ENCODE results near the gene NDST1. TPM values are rescaled to one million over a fixed set of nuclear protein-coding genes. Genes with fewer than 3 reads are reported as not detected.

The NDST1 gene
- total RNA-seq, 1 experiment from 2014 or later, result 69.9 TPM

DNA sequence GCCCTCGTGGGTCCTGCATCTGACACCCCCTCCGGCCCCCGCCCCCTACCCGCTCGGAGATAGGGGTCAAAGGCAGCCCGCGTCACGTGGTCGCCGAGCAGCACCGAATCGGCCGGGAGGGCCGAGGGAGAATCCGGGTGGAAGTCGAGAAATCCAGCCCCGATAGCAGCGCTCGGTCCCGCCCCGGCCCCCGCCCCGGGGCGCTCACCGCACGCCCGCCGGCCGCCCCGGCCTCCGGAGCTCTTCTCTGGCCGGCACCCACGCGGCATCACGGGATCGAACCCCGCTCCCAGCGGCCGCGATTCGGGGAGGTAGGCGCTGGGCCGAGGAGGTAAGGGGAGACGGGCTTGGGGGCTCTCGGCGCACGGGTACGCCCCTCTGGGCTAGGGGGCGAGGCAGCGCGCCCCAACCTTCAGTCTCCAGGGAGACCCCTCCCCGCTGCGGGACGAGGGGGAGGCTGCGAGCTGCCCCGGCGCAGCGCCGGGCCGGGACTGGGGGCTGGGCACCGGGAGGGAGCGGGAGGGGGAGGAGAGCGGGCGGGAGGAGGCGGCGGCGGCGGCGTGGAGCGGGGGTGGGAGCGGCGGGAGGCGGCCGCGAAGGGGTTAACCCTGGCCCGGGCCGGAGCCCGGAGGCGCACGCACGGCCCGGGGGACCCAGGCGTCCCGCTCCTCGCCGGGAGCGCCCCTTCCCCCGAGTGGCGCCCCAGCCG is 22.1 kb upstream of the NDST1 start (continued):
- TF ChIP-seq, protein P1, sequence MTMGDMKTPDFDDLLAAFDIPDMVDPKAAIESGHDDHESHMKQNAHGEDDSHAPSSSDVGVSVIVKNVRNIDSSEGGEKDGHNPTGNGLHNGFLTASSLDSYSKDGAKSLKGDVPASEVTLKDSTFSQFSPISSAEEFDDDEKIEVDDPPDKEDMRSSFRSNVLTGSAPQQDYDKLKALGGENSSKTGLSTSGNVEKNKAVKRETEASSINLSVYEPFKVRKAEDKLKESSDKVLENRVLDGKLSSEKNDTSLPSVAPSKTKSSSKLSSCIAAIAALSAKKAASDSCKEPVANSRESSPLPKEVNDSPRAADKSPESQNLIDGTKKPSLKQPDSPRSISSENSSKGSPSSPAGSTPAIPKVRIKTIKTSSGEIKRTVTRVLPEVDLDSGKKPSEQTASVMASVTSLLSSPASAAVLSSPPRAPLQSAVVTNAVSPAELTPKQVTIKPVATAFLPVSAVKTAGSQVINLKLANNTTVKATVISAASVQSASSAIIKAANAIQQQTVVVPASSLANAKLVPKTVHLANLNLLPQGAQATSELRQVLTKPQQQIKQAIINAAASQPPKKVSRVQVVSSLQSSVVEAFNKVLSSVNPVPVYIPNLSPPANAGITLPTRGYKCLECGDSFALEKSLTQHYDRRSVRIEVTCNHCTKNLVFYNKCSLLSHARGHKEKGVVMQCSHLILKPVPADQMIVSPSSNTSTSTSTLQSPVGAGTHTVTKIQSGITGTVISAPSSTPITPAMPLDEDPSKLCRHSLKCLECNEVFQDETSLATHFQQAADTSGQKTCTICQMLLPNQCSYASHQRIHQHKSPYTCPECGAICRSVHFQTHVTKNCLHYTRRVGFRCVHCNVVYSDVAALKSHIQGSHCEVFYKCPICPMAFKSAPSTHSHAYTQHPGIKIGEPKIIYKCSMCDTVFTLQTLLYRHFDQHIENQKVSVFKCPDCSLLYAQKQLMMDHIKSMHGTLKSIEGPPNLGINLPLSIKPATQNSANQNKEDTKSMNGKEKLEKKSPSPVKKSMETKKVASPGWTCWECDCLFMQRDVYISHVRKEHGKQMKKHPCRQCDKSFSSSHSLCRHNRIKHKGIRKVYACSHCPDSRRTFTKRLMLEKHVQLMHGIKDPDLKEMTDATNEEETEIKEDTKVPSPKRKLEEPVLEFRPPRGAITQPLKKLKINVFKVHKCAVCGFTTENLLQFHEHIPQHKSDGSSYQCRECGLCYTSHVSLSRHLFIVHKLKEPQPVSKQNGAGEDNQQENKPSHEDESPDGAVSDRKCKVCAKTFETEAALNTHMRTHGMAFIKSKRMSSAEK (CRISPR knock-in tag; IDR thresholded peaks at IDR 0.05; ENCODE audit: borderline replicate concordance), result no peak
- TF ChIP-seq GTF2I (CRISPR knock-in tag; conservative IDR thresholded peaks at IDR 0.05), result no peak
- TF ChIP-seq, protein P2, sequence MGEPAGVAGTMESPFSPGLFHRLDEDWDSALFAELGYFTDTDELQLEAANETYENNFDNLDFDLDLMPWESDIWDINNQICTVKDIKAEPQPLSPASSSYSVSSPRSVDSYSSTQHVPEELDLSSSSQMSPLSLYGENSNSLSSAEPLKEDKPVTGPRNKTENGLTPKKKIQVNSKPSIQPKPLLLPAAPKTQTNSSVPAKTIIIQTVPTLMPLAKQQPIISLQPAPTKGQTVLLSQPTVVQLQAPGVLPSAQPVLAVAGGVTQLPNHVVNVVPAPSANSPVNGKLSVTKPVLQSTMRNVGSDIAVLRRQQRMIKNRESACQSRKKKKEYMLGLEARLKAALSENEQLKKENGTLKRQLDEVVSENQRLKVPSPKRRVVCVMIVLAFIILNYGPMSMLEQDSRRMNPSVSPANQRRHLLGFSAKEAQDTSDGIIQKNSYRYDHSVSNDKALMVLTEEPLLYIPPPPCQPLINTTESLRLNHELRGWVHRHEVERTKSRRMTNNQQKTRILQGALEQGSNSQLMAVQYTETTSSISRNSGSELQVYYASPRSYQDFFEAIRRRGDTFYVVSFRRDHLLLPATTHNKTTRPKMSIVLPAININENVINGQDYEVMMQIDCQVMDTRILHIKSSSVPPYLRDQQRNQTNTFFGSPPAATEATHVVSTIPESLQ (CRISPR knock-in tag; IDR thresholded peaks at IDR 0.05), result no peak
- TF ChIP-seq, protein P3, sequence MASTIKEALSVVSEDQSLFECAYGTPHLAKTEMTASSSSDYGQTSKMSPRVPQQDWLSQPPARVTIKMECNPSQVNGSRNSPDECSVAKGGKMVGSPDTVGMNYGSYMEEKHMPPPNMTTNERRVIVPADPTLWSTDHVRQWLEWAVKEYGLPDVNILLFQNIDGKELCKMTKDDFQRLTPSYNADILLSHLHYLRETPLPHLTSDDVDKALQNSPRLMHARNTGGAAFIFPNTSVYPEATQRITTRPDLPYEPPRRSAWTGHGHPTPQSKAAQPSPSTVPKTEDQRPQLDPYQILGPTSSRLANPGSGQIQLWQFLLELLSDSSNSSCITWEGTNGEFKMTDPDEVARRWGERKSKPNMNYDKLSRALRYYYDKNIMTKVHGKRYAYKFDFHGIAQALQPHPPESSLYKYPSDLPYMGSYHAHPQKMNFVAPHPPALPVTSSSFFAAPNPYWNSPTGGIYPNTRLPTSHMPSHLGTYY (CRISPR knock-in tag; IDR thresholded peaks at IDR 0.05), result no peak
- TF ChIP-seq, protein P4, sequence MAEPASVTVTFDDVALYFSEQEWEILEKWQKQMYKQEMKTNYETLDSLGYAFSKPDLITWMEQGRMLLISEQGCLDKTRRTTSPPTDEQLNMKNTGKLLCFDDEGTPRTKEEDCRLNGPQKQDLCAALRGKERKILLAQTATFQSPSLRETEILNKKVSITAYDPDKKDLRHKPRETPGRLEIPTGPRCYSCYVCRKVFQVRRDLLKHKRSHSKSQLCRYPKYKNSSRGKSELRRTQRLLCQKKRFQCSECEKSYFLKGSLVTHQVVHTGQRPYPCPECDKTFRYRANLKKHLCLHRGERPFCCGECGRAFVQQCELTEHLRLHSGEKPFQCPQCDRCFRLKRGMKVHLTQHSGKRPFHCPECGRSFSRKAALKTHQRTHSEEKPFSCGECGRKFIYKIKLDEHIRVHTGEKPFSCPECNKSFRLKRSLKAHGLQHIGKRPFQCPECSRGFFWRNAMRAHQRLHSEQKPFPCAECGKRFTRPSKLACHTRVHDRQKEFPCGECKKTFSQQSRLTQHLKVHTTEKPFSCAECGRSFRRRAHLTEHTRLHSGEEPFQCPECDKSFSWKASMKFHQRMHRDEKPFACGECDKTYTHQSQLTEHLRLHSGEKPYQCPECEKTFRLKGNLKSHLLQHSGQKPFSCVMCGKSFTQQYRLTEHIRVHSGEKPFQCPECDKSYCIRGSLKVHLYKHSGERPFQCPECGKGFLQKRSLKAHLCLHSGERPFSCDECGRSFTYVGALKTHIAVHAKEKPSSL (CRISPR knock-in tag; conservative IDR thresholded peaks at IDR 0.05), result no peak
- no peak for TF ChIP-seq RELA (CRISPR knock-in tag; IDR thresholded peaks at IDR 0.05; ENCODE audit: borderline replicate concordance)
- no peak for TF ChIP-seq CBFB (CRISPR knock-in tag; IDR thresholded peaks at IDR 0.05; ENCODE audit: low read depth)
- TF ChIP-seq RORB (CRISPR knock-in tag; IDR thresholded peaks at IDR 0.05), result no peak
- TF ChIP-seq, protein P5, sequence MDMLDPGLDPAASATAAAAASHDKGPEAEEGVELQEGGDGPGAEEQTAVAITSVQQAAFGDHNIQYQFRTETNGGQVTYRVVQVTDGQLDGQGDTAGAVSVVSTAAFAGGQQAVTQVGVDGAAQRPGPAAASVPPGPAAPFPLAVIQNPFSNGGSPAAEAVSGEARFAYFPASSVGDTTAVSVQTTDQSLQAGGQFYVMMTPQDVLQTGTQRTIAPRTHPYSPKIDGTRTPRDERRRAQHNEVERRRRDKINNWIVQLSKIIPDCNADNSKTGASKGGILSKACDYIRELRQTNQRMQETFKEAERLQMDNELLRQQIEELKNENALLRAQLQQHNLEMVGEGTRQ (CRISPR knock-in tag; IDR thresholded peaks at IDR 0.05), result peak; percentile 94
- TF ChIP-seq, protein P6, sequence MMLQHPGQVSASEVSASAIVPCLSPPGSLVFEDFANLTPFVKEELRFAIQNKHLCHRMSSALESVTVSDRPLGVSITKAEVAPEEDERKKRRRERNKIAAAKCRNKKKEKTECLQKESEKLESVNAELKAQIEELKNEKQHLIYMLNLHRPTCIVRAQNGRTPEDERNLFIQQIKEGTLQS (CRISPR knock-in tag; conservative IDR thresholded peaks at IDR 0.05), result no peak
- TF ChIP-seq ZNF232 (CRISPR knock-in tag; IDR thresholded peaks at IDR 0.05), result no peak; the same call in 1 of the 2 replicates
- TF ChIP-seq SMAD4 (CRISPR knock-in tag; IDR thresholded peaks at IDR 0.05), result no peak
- TF ChIP-seq, protein P7, sequence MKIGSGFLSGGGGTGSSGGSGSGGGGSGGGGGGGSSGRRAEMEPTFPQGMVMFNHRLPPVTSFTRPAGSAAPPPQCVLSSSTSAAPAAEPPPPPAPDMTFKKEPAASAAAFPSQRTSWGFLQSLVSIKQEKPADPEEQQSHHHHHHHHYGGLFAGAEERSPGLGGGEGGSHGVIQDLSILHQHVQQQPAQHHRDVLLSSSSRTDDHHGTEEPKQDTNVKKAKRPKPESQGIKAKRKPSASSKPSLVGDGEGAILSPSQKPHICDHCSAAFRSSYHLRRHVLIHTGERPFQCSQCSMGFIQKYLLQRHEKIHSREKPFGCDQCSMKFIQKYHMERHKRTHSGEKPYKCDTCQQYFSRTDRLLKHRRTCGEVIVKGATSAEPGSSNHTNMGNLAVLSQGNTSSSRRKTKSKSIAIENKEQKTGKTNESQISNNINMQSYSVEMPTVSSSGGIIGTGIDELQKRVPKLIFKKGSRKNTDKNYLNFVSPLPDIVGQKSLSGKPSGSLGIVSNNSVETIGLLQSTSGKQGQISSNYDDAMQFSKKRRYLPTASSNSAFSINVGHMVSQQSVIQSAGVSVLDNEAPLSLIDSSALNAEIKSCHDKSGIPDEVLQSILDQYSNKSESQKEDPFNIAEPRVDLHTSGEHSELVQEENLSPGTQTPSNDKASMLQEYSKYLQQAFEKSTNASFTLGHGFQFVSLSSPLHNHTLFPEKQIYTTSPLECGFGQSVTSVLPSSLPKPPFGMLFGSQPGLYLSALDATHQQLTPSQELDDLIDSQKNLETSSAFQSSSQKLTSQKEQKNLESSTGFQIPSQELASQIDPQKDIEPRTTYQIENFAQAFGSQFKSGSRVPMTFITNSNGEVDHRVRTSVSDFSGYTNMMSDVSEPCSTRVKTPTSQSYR (CRISPR knock-in tag; IDR thresholded peaks at IDR 0.05), result no peak
- no peak for TF ChIP-seq CREM (CRISPR knock-in tag; IDR thresholded peaks at IDR 0.05)
- TF ChIP-seq, protein P8, sequence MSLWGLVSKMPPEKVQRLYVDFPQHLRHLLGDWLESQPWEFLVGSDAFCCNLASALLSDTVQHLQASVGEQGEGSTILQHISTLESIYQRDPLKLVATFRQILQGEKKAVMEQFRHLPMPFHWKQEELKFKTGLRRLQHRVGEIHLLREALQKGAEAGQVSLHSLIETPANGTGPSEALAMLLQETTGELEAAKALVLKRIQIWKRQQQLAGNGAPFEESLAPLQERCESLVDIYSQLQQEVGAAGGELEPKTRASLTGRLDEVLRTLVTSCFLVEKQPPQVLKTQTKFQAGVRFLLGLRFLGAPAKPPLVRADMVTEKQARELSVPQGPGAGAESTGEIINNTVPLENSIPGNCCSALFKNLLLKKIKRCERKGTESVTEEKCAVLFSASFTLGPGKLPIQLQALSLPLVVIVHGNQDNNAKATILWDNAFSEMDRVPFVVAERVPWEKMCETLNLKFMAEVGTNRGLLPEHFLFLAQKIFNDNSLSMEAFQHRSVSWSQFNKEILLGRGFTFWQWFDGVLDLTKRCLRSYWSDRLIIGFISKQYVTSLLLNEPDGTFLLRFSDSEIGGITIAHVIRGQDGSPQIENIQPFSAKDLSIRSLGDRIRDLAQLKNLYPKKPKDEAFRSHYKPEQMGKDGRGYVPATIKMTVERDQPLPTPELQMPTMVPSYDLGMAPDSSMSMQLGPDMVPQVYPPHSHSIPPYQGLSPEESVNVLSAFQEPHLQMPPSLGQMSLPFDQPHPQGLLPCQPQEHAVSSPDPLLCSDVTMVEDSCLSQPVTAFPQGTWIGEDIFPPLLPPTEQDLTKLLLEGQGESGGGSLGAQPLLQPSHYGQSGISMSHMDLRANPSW (CRISPR knock-in tag; conservative IDR thresholded peaks at IDR 0.05; ENCODE audit: low read depth), result no peak
- no peak for TF ChIP-seq ZNF263 (CRISPR knock-in tag; IDR thresholded peaks at IDR 0.05; ENCODE audit: low read depth)
- no peak for TF ChIP-seq ZNF138 (CRISPR knock-in tag; conservative IDR thresholded peaks at IDR 0.05)
- no peak for TF ChIP-seq ZNF671 (CRISPR knock-in tag; IDR thresholded peaks at IDR 0.05)
- no peak for TF ChIP-seq FOXP1 (CRISPR knock-in tag; IDR thresholded peaks at IDR 0.05; ENCODE audit: borderline replicate concordance)
- TF ChIP-seq NR1H2 (CRISPR knock-in tag; IDR thresholded peaks at IDR 0.05), result no peak
- no peak for TF ChIP-seq MYBL2 (CRISPR knock-in tag; IDR thresholded peaks at IDR 0.05)
- no peak for TF ChIP-seq JAZF1 (CRISPR knock-in tag; IDR thresholded peaks at IDR 0.05)
